Nephron progenitor cell (in vitro differentiated cells): Measurements from ENCODE around the gene DDX24.

Source experiments
- DNase-seq: peaks from one replicate; pipeline ENCODE4 v3.0.0; 2021
- H3K27ac Mint-ChIP-seq: 2 replicates; pipeline ENCODE4 v1.8.0; 2021; ENCODE audit warnings: mild to moderate bottlenecking, moderate library complexity, mixed read lengths
- H3K27me3 Mint-ChIP-seq: 2 replicates; pipeline ENCODE4 v1.8.0; 2021; ENCODE audit warnings: mild to moderate bottlenecking, low read depth, mixed read lengths; ENCODE audit not compliant: poor library complexity
- H3K36me3 Mint-ChIP-seq: 2 replicates; pipeline ENCODE4 v1.8.0; 2021; ENCODE audit warnings: low read depth, mixed read lengths
- H3K4me1 Mint-ChIP-seq: 2 replicates; pipeline ENCODE4 v1.8.0; 2021; ENCODE audit warnings: mixed read lengths
- H3K4me3 Mint-ChIP-seq: 2 replicates; pipeline ENCODE4 v1.8.0; 2021; ENCODE audit warnings: mild to moderate bottlenecking, moderate library complexity, mixed read lengths
- H3K9me3 Mint-ChIP-seq: 2 replicates; pipeline ENCODE4 v1.8.0; 2021; ENCODE audit warnings: mild to moderate bottlenecking, moderate library complexity, mixed read lengths
- TF ChIP-seq, protein P1 (sequence below): fragments of 200-600 bp; sonication (generic); IDR thresholded peaks from 2 replicates; pipeline ENCODE4 v1.5.0; 2021; ENCODE audit warnings: antibody characterized with exemption

The DDX24 gene

DNA sequence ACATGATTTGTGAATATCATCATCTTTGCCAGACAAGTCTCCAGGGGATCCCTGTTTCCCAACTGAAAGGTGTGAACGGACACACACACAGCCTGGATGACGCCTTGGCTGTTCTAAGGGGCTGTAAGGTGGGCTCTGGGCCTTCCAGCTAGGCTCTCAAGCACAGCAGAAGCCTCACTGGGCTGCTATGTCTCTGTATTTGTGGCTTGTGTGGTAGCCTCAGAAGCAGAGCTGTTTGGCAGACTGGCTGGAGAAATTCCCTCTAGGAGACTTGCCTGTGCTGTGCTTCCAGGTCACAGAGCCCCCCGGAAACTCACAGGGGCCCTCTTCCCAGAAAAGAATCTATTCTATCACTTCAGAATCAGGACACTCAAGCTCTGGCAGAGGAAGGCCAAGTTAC, 33.4 kb downstream of the DDX24 start:
- H3K27ac Mint-ChIP-seq = no peak overlapping the region

DNA sequence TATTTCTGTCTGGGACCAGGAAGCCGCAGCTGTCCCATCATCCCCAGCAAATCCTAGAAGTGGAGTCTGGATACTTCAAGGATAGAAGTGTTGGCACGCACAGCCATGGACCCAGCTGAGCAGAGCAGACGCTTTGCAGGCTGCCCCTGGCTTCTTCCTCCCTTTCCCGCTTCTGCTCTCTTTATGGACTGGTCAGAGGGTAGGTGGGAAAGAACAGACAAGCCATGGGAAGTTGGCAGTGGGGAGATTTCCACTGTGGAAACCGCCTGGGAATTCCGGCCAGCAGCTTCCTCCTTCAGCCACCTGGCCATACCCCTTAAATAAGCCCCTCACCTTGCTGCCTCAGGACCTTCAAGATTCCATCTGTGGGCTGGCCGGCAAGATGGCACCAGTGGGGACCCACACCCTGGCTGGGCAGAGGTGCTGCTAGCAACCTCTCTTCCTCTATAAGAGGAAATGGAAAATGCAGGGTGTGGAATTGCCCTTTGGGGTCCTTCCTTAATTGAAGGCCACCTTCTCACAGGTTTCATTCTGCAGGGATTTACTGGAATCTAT, 34.2 kb downstream of the DDX24 start:
- Mint-ChIP-seq H3K9me3 (no peaks in the 10 kb centered on the region), H3K4me3 (no peak overlapping the region), H3K36me3 (peaks cover 38% of the 10 kb centered on the region), H3K4me1 (no peaks in the 10 kb centered on the region), H3K27ac (peak overlapping the region; percentile 72), H3K27me3 (peaks cover 3% of the 10 kb centered on the region)
- DNase-seq = no peak
- TF ChIP-seq, protein P1, sequence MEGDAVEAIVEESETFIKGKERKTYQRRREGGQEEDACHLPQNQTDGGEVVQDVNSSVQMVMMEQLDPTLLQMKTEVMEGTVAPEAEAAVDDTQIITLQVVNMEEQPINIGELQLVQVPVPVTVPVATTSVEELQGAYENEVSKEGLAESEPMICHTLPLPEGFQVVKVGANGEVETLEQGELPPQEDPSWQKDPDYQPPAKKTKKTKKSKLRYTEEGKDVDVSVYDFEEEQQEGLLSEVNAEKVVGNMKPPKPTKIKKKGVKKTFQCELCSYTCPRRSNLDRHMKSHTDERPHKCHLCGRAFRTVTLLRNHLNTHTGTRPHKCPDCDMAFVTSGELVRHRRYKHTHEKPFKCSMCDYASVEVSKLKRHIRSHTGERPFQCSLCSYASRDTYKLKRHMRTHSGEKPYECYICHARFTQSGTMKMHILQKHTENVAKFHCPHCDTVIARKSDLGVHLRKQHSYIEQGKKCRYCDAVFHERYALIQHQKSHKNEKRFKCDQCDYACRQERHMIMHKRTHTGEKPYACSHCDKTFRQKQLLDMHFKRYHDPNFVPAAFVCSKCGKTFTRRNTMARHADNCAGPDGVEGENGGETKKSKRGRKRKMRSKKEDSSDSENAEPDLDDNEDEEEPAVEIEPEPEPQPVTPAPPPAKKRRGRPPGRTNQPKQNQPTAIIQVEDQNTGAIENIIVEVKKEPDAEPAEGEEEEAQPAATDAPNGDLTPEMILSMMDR = no peak

More for the DNA sequence above, 33.4 kb downstream of the DDX24 start:
- no peak for DNase-seq
- no peaks in the 10 kb centered on the region for H3K9me3 Mint-ChIP-seq
- peaks cover 3% of the 10 kb centered on the region for H3K27me3 Mint-ChIP-seq
- H3K4me1 Mint-ChIP-seq = no peaks in the 10 kb centered on the region
- H3K36me3 Mint-ChIP-seq = peaks cover 46% of the 10 kb centered on the region
- no peak overlapping the region for H3K4me3 Mint-ChIP-seq
- TF ChIP-seq, protein P1 = no peak

DNA sequence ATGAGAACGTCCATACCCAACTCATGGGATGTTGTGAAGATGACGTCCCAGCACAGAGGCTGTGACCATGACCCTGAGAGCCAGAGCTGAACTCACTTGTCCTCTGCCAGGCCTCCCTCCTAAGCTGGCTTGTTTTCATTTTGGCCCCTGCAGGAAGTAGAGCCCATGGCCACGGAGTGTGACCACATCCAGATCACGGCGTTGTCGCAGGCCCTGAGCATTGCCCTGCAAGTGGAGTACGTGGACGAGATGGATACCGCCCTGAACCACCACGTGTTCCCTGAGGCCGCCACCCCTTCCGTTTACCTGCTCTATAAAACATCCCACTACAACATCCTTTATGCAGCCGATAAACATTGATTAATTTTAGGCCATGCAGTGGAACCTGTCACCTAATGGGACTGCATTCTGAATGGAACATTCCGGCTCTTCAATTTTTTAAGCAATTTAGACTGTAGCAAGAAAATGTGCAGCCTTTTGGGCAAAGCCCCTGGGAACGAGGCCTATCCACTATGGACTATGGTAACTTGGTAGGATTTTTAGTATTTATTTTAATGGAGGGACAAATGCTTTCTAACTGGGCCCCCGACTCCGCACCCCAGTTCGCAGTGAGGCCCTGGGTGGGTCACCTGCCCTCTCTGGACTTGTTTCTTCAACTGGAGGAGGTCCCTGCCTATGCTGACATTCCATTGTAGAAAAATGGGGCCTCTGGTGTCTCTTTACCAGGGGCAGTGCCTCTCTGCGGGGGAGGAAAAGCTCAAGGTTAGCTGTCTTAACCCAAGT, 35.2 kb downstream of the DDX24 start:
- Mint-ChIP-seq H3K27me3 (peaks cover 3% of the 10 kb centered on the region), H3K4me3 (no peak overlapping the region), H3K4me1 (no peaks in the 10 kb centered on the region), H3K9me3 (no peaks in the 10 kb centered on the region), H3K36me3 (peaks cover 31% of the 10 kb centered on the region), H3K27ac (peak overlapping the region; percentile 75)
- TF ChIP-seq, protein P1 = no peak
- no peak for DNase-seq

DNA sequence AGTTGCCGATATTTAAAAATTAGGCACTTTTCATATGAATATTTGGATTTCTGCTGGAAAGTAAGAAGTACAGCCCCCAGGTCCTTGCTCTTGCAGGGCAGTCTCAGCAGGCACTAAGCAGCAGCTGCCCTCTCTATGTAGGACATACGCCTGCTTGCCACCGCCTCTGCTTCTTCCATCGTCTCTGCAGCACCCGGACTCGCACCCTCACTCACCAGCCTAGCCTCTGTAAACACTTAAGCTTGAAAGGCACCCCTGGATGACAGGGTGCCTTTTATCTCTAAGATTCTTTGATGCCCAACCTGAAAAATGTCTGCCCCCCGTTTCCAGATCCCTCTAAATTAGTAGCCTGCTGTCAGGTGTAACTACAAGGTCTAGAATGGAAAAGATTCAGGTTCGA, 35.9 kb downstream of the DDX24 start:
- no peak overlapping the region for H3K4me3 Mint-ChIP-seq
- no peak for DNase-seq

DNA sequence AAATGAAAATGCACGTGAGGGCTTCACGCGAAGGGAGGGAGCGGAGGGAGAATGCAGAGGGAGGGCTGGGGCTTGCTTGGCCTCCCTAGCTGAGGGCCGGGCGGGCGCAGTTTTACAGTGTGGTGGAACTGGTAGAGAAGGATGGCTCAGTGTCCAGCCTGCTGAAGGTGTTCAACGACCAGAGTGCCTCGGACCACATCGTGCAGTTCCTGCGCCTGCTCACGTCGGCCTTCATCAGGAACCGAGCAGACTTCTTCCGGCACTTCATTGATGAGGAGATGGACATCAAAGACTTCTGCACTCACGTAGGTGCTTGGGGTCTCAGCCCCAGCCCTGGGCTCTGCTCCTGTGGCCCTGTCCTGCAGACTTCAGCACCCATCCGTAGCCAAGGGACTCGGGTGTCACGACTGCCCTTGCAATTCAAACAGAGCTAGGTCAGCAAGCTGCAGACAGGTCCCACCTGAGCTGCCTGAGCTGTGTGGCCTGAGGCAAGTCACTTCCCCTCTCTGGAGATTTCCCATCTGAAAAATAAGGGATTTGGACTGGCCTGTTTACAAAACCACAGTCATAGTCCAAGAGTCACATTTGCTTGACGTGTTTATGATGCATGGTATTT, 36.4 kb downstream of the DDX24 start:
- Mint-ChIP-seq H3K36me3 (peaks cover 20% of the 10 kb centered on the region), H3K27ac (no peak overlapping the region), H3K4me3 (no peak overlapping the region), H3K9me3 (no peaks in the 10 kb centered on the region), H3K27me3 (no peaks in the 10 kb centered on the region), H3K4me1 (no peaks in the 10 kb centered on the region)
- TF ChIP-seq, protein P1 = no peak
- no peak for DNase-seq

More for the DNA sequence above, 35.9 kb downstream of the DDX24 start:
- TF ChIP-seq, protein P1 = no peak
- H3K36me3 Mint-ChIP-seq = peaks cover 25% of the 10 kb centered on the region
- H3K9me3 Mint-ChIP-seq = no peaks in the 10 kb centered on the region
- H3K4me1 Mint-ChIP-seq = no peaks in the 10 kb centered on the region
- peak overlapping the region; percentile 73 for H3K27ac Mint-ChIP-seq
- H3K27me3 Mint-ChIP-seq = peaks cover 3% of the 10 kb centered on the region
